SIG-M5 (cell line): Measurements from ENCODE around the gene CD2BP2.
"Not testable (repeated sequence)": the region's sequence is repeated elsewhere in the genome, so short reads cannot be mapped to it uniquely, and the experiment has no call there.

ENCODE experiments used
- DNase-seq: peaks from one replicate; lab custom pipeline; 2025; lab: John Stamatoyannopoulos, UW

Gene CD2BP2

GRCh38 chr16:30358990-30359870 lies 4.1 kb upstream of the CD2BP2 start:
- no peak for DNase-seq

GRCh38 chr16:30358577-30358936 lies 3.4 kb upstream of the CD2BP2 start:
- DNase-seq = no peak

- DNase-seq = no peak
Observed at GRCh38 chr16:30357715-30358576, 2.8 kb upstream of the CD2BP2 start.

GRCh38 chr16:30357085-30357714 lies 2.1 kb upstream of the CD2BP2 start:
- DNase-seq = no peak

- DNase-seq = no peak
Observed at GRCh38 chr16:30356401-30357084, 1.4 kb upstream of the CD2BP2 start.

GRCh38 chr16:30355954-30356308 lies 823 bp upstream of the CD2BP2 start:
- no peak for DNase-seq

GRCh38 chr16:30354423-30355143 lies 525 bp downstream of the CD2BP2 start:
- no peak for DNase-seq

GRCh38 chr16:30353438-30354129 lies 1.5 kb downstream of the CD2BP2 start:
- no peak for DNase-seq

GRCh38 chr16:30352488-30353401 lies 2.4 kb downstream of the CD2BP2 start:
- DNase-seq = no peak

GRCh38 chr16:30351586-30352419 lies 3.3 kb downstream of the CD2BP2 start:
- DNase-seq = no peak

- no peak for DNase-seq
Observed at GRCh38 chr16:30351001-30351441, 4.1 kb downstream of the CD2BP2 start.

GRCh38 chr16:30350134-30350871 lies 4.8 kb downstream of the CD2BP2 start:
- no peak for DNase-seq

GRCh38 chr16:30349675-30350074 lies 5.4 kb downstream of the CD2BP2 start:
- no peak for DNase-seq

GRCh38 chr16:30348929-30349328 lies 6.2 kb downstream of the CD2BP2 start:
- no peak for DNase-seq

GRCh38 chr16:30348113-30348512 lies 7.0 kb downstream of the CD2BP2 start:
- DNase-seq = no peak

GRCh38 chr16:30346286-30346685 lies 8.8 kb downstream of the CD2BP2 start:
- DNase-seq = no peak

GRCh38 chr16:30343491-30343820 lies 11.7 kb downstream of the CD2BP2 start:
- not testable (repeated sequence) for DNase-seq
